GM18498 (cell line): Measurements from ENCODE around the gene NHS.

Experiments
- ATAC-seq: cut with Tn5 transposase; IDR thresholded peaks from one replicate; pipeline ENCODE4 v1.9.1; 2021; ENCODE audit warnings: mild to moderate bottlenecking, moderate library complexity; ENCODE audit not compliant: unreplicated experiment

NHS gene

GRCh38 chrX:17758382-17758781 is 383.4 kb downstream of the NHS start:
- peak; percentile 77 for ATAC-seq

- ATAC-seq = no peak
Observed at GRCh38 chrX:17759990-17760389, 385.0 kb downstream of the NHS start.

GRCh38 chrX:17767734-17768133 is 392.7 kb downstream of the NHS start:
- ATAC-seq = no peak

- no peak for ATAC-seq
Observed at GRCh38 chrX:17768997-17769396, 394.0 kb downstream of the NHS start.

GRCh38 chrX:17769701-17770269 is 394.8 kb downstream of the NHS start:
- no peak for ATAC-seq

- no peak for ATAC-seq
Observed at GRCh38 chrX:17773221-17773876, 398.3 kb downstream of the NHS start.

- ATAC-seq = no peak
Observed at GRCh38 chrX:17774053-17774452, 399.1 kb downstream of the NHS start.

- no peak for ATAC-seq
Observed at GRCh38 chrX:17778997-17779396, 404.0 kb downstream of the NHS start.

GRCh38 chrX:17779434-17779833 is 404.4 kb downstream of the NHS start:
- ATAC-seq = no peak
